HG02870 (cell line): ENCODE measurements around the gene GKN1.

Experiments used
- ATAC-seq: cut with Tn5 transposase; IDR thresholded peaks from one replicate; pipeline ENCODE4 v1.9.1; 2021; ENCODE audit warnings: mild to moderate bottlenecking, moderate library complexity; ENCODE audit not compliant: unreplicated experiment

The GKN1 gene

GRCh38 chr2:69003731-69004130 lies 29.3 kb downstream of the GKN1 start:
- no peak for ATAC-seq

GRCh38 chr2:69007169-69007568 lies 32.7 kb downstream of the GKN1 start:
- ATAC-seq = no peak

GRCh38 chr2:69007603-69008002 lies 33.2 kb downstream of the GKN1 start:
- no peak for ATAC-seq

GRCh38 chr2:69010437-69011194 lies 36.2 kb downstream of the GKN1 start:
- ATAC-seq = no peak

GRCh38 chr2:69011611-69012157 lies 37.2 kb downstream of the GKN1 start:
- ATAC-seq = no peak

- no peak for ATAC-seq
These were observed 38.1 kb downstream of the GKN1 start for GRCh38 chr2:69012310-69013141.

GRCh38 chr2:69013142-69013839 lies 38.9 kb downstream of the GKN1 start, which contains the start of gene ANTXR1:
Gene ANTXR1, plus strand, starts transcription at chr2:69013179. Its CDS starts 321 bp downstream, at chr2:69013500.
- ATAC-seq = no peak

DNA sequence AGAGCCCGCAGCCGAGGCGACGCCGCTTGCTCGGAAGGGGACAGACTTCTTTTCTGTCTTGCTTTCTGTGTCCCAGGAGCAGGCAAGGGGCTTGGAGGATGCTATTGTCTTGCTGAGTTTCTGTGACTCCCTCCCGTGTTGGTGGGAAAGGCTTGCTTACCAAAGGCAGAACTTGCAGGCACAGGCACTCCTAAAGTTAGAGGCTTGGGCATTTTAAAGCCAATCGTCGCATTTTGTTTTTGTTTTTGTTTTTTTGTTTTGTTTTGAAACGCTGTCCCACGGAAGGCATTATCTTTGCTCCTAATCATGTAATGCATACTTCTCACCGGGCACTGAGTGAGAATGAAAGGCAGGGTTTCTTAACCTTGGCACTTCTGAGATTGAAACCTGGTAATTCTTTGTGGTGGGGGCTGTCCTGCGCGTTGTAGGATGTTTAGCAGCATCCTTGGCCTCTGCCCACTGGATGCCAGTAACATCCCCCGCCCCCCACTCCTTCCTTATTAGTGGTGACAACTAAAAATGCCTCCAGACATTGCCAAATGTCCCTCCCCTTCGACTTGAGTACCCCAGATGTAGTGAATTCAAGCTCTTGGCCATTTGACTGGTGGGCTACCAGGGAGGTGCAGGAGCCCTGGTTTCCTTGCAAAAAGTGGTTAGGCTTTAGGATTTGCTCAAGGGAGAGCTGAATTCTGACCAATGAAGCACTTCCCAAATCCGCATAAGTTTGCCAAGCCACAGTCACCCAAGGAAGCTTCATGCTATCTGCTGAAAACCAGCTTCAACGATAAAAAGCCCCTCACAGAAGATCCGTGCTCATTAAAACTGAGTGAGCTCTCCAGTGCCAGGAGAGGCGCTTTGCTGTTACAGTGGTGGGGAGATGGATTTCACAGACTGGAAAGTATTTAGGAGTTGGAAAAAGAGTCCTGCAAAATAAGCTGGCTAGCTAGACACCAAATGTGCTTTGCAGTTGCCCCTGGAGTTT lies 39.7 kb downstream of the GKN1 start:
- ATAC-seq = no peak

GRCh38 chr2:69017080-69017479 lies 42.6 kb downstream of the GKN1 start:
- no peak for ATAC-seq

DNA sequence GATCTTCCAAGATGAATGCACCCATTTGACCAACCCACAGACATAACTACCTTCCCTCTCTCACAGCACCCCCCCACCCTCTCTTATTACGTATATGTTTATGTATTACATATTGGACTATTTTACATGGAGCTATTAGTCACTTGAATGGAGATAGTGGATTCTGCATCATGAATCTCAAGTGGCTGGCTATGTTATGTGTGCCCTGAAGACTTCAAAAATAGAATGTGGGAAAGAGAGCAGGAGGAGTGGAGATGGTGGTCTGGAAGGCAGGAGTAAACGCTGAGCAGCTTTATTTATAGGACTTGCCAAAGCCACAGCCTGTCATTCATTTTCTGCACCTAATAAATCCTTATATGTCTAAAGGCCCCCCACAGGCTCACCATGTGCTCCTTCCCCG lies 43.4 kb downstream of the GKN1 start:
- ATAC-seq = no peak

GRCh38 chr2:69018678-69019095 lies 44.3 kb downstream of the GKN1 start:
- ATAC-seq = no peak

- ATAC-seq = no peak
These were observed 46.3 kb downstream of the GKN1 start for GRCh38 chr2:69020496-69021426.

DNA sequence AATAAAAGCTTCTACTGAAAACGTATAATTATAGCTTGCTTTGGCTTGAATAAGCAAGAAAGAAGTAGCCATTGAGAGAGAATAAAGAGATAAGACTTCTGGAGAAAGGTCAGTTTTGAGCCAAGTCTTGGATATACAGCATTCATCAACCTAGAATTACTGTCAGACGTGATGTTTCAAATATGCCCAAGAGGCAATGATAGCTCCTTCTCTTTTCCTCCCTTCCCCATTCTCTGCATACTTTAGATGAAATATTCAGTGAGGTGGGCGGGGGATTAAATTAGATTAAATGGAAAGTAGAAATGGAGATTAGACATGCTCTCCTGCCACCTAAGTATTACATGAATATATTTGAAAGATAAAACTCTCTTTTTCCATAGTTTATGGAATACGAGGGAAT lies 47.3 kb downstream of the GKN1 start:
- no peak for ATAC-seq

- no peak for ATAC-seq
These were observed 48.1 kb downstream of the GKN1 start for GRCh38 chr2:69022548-69022947.

DNA sequence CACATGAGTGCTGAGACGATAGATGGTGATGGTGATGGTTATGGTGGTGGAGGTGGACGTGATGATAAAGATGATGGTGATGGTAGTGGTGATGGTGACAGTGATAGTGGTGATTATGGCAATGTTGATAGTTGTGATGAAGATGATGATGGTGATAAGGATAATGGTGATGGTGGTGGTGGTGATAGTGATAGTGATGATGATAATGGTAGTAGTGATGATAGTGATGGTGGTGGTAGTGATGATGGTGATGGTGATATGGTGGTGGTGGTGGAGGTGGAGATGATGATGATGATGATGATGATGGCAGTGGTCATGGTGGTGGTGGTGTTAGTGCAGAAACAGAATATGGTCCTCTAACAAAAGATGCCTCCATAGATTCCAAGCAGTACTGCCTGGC lies 48.8 kb downstream of the GKN1 start:
- no peak for ATAC-seq

GRCh38 chr2:69026026-69026425 lies 51.6 kb downstream of the GKN1 start:
- no peak for ATAC-seq

DNA sequence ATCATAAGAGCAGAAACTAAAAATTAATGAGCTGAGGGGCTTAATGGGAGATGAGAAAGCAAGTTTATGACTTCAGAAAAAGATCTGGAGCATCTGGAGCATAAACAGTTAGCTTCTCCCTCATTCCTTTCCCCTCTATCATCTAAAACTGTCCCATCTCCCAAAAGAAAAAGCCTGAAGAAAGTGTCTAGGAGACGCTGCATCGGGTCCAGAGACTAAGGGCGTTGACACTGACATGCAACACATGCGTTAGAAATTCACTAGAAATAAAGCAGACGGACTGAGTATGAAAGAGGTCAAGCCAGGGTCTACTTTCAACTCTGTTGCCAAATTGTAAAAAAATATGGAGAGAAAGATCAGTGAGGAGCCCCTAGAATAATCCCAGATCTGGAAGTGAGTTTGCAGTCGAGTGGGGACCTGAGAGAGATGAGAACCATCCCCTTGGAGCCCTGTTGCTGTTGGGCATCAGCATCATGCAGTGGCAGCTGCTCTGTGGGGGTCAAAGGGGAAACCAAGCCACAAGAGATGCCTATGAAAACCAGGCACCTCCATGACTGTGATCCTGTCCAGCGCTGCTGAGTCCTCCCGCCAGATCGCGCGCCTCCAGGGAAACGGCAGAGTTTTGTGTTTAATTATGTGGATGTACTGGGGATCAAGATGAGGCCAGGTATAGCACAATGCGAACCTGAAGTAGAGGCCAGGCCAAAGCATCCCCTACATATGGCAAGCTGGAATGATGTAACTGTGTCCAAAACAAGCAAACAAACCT lies 52.4 kb downstream of the GKN1 start:
- no peak for ATAC-seq
